ENCODE results near the gene GRAP. TPM values are rescaled to one million over a fixed set of nuclear protein-coding genes. Genes with fewer than 3 reads are reported as not detected.
"Not testable (repeated sequence)": the region's sequence is repeated elsewhere in the genome, so short reads cannot be mapped to it uniquely, and the experiment has no call there.

GRAP gene
- total and polyA plus RNA-seq, 10 of the 15 experiments (the other 5 are each of a cell fraction or from before 2014, with no cell fraction given) = 0.58 to 78.3 (median 36.6) TPM

DNA sequence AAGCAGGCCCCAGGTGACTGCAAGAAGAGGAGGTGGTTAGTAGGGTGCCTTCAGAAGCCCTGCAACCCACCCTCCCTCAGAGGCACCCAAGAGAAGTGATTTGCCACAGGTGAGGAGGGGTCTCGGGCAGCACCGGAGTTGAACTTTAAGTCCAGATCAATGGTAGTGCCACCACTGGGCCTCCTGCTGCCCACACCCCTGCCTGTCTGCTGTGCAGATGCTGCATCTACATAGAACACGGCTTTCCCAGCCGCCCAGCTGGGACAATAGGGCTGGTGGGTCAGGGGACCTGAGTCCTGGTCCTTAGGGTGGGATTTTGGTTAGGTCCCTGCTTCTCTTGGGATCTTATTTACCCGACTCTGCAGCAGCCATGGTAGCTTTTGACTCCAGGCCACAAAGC, 24.6 kb downstream of the GRAP start:
- H3K4me1 ChIP-seq (ENCODE audit: control insufficient read depth, insufficient read depth, low read length) = no peaks in the 10 kb centered on the region
- TF ChIP-seq KAT2A (conservative IDR thresholded peaks at IDR 0.05; ENCODE audit: control insufficient read depth, low read depth, low read length) = no peak
- TF ChIP-seq, protein P1, sequence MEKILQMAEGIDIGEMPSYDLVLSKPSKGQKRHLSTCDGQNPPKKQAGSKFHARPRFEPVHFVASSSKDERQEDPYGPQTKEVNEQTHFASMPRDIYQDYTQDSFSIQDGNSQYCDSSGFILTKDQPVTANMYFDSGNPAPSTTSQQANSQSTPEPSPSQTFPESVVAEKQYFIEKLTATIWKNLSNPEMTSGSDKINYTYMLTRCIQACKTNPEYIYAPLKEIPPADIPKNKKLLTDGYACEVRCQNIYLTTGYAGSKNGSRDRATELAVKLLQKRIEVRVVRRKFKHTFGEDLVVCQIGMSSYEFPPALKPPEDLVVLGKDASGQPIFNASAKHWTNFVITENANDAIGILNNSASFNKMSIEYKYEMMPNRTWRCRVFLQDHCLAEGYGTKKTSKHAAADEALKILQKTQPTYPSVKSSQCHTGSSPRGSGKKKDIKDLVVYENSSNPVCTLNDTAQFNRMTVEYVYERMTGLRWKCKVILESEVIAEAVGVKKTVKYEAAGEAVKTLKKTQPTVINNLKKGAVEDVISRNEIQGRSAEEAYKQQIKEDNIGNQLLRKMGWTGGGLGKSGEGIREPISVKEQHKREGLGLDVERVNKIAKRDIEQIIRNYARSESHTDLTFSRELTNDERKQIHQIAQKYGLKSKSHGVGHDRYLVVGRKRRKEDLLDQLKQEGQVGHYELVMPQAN (conservative IDR thresholded peaks at IDR 0.05) = no peak
- CTCF ChIA-PET = interaction anchor here (1.1 to 1.2 kb wide), 2 partner anchors 62 to 396 kb away, joined by 3 to 4 read pairs; no protein-coding TSS in a partner anchor
- no peaks in the 10 kb centered on the region for H4K20me1 ChIP-seq (ENCODE audit: control insufficient read depth, insufficient read depth)
- no peak overlapping the region for H3K27ac ChIP-seq (ENCODE audit: control insufficient read depth, insufficient read depth)
- H3K79me2 ChIP-seq (ENCODE audit: control insufficient read depth, insufficient read depth, low read length) = no peaks in the 10 kb centered on the region
- POLR2A ChIA-PET = no interaction called here
- SMC1A ChIA-PET (ENCODE audit: uncharacterized antibody, unreplicated experiment) = interaction anchor here (1.4 kb wide), 1 partner anchor 61 kb away, joined by 3 read pairs; no protein-coding TSS in a partner anchor
- intact Hi-C loops (cut with micrococcal nuclease; ENCODE audit: unreplicated experiment) (no loop called here), in situ Hi-C loops (cut with MboI) (no loop called here)
- no peak overlapping the region for H3K4me3 ChIP-seq
- H3K4me2 ChIP-seq (ENCODE audit: control insufficient read depth, insufficient read depth) = no peak overlapping the region
- 76% methylated on average over 5 of the region's 5 CpGs for WGBS (ENCODE audit: insufficient coverage, insufficient replicate concordance, low lambda C conversion rate, missing lambda C conversion rate)
- RAD21 ChIA-PET (ENCODE audit: unreplicated experiment) = interaction anchor here (0.8 kb wide), 1 partner anchor 98 kb away, joined by 3 read pairs; no protein-coding TSS in a partner anchor
- no peaks in the 10 kb centered on the region for H3K9me3 ChIP-seq (replicated peaks; ENCODE audit: control insufficient read depth, insufficient read depth, low read length)
- H3K36me3 ChIP-seq (ENCODE audit: control insufficient read depth in 2 of 2, insufficient read depth in 2 of 2, low read length in 1 of 2) = peaks cover 0 to 15% of the 10 kb centered on the region in 2 experiments; a peak in 3 of 4 replicates
- DNase-seq (ENCODE audit: low read depth, low spot score) (no peak), FAIRE-seq (no peak), ATAC-seq (no peak)
- no peaks in the 10 kb centered on the region for H3K27me3 ChIP-seq (replicated peaks in 1 of 2; ENCODE audit: control insufficient read depth in 2 of 2, insufficient read depth in 2 of 2, low read length in 1 of 2)
- H3K9ac ChIP-seq (ENCODE audit: control insufficient read depth, insufficient read depth, low read length) = no peak overlapping the region
- no peak overlapping the region for H2AFZ ChIP-seq (ENCODE audit: control insufficient read depth, low read depth, low read length)
- BruUV-seq (replicated peaks) = no TSS peak

DNA sequence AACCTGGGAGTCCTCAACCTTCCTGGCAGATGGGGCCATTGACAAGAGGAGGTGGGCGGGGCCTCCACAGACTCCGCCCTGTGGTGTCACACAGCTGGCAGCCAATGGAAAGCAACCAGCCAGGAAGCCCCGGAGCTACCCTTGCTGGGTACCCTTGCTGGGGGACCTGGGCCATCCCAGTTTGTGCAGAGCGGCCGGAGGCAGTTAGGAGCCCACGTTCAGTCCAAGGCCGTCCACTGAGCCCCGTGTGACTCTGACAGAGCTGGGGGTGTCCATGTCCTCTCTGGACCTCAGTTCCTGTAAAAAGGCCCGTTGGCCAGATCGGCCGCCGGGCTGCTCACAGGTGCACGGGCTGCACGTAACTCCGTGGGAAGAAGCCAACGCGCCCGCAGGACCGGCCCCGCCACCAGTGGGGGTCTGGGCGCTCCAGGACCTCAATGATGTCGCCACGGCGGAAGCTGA, 25.1 kb downstream of the GRAP start:
- Histone ChIP-seq H4K20me1 (ENCODE audit: control insufficient read depth, insufficient read depth) (no peaks in the 10 kb centered on the region), H3K79me2 (ENCODE audit: control insufficient read depth, insufficient read depth, low read length) (no peaks in the 10 kb centered on the region), H3K4me3 (no peak overlapping the region), H3K4me1 (ENCODE audit: control insufficient read depth, insufficient read depth, low read length) (no peaks in the 10 kb centered on the region), H2AFZ (ENCODE audit: control insufficient read depth, low read depth, low read length) (no peak overlapping the region), H3K36me3 (ENCODE audit: control insufficient read depth in 2 of 2, insufficient read depth in 2 of 2, low read length in 1 of 2) (peaks cover 0 to 15% of the 10 kb centered on the region in 2 experiments; a peak in 3 of 4 replicates), H3K27me3 (replicated peaks in 1 of 2; ENCODE audit: control insufficient read depth in 2 of 2, insufficient read depth in 2 of 2, low read length in 1 of 2) (no peaks in the 10 kb centered on the region), H3K9me3 (replicated peaks; ENCODE audit: control insufficient read depth, insufficient read depth, low read length) (no peaks in the 10 kb centered on the region), H3K4me2 (ENCODE audit: control insufficient read depth, insufficient read depth) (no peak overlapping the region), H3K9ac (ENCODE audit: control insufficient read depth, insufficient read depth, low read length) (no peak overlapping the region), H3K27ac (ENCODE audit: control insufficient read depth, insufficient read depth) (no peak overlapping the region)
- ATAC-seq (peak; percentile 69), DNase-seq (ENCODE audit: low read depth, low spot score) (no peak), FAIRE-seq (no peak)
- in situ Hi-C loops (cut with MboI) = no loop called here
- ChIA-PET SMC1A (ENCODE audit: uncharacterized antibody, unreplicated experiment) (no interaction called here), CTCF (interaction anchor here (0.6 kb wide), 1 partner anchor 61 kb away, joined by 3 read pairs; no protein-coding TSS in a partner anchor), RAD21 (ENCODE audit: unreplicated experiment) (no interaction called here), POLR2A (no interaction called here)
- intact Hi-C loops (cut with micrococcal nuclease; ENCODE audit: unreplicated experiment) = no loop called here
- 90% methylated on average over 24 of the region's 24 CpGs for WGBS (ENCODE audit: insufficient coverage, insufficient replicate concordance, low lambda C conversion rate, missing lambda C conversion rate)
- TF ChIP-seq STAT1 (conservative IDR thresholded peaks at IDR 0.05) (no peak), NFYB (IDR thresholded peaks at IDR 0.05; ENCODE audit: insufficient read depth, low read depth, low read length) (peak; percentile 39; the same call in 1 of the 2 replicates)
- BruUV-seq (replicated peaks) = no TSS peak

DNA sequence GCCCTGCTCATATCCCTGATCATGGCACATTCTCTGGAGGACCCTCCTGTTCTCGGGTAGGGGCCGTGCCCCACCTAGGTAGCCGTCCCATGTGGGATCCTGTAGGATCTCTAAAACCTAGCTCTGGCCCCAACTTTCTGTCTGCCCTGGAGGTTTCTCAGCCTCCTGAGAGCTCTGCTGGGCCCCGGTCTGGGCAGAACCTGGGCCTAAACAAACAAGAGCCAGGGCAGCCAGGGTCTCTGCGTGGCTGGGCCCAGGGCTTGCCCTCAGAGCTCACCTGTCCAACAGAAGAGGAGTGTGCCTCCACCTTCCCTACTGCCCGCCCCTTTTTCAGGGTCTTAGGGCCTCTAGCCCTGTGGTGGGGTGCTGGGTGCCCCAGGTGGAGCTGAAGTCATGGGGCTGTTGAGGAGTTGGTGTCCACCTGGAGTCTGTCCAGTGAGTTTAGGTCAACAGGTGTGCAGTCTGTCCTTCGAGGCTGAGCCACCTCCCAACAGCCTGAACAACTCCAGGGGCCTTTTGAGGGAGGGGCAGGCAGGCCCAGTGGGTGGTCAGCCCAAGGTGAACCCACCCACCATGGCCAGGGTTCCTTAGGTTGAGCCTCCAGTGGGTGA, 25.6 kb downstream of the GRAP start:
- H3K9ac ChIP-seq (ENCODE audit: control insufficient read depth, insufficient read depth, low read length); H3K4me3 ChIP-seq; ATAC-seq; RAD21 ChIA-PET (ENCODE audit: unreplicated experiment); DNase-seq (ENCODE audit: low read depth, low spot score); H4K20me1 ChIP-seq (ENCODE audit: control insufficient read depth, insufficient read depth); H2AFZ ChIP-seq (ENCODE audit: control insufficient read depth, low read depth, low read length); H3K4me1 ChIP-seq (ENCODE audit: control insufficient read depth, insufficient read depth, low read length); SMC1A ChIA-PET (ENCODE audit: uncharacterized antibody, unreplicated experiment); in situ Hi-C loops (cut with MboI); H3K79me2 ChIP-seq (ENCODE audit: control insufficient read depth, insufficient read depth, low read length); H3K27me3 ChIP-seq (replicated peaks in 1 of 2; ENCODE audit: control insufficient read depth in 2 of 2, insufficient read depth in 2 of 2, low read length in 1 of 2); intact Hi-C loops (cut with micrococcal nuclease; ENCODE audit: unreplicated experiment); H3K4me2 ChIP-seq (ENCODE audit: control insufficient read depth, insufficient read depth); POLR2A ChIA-PET; H3K27ac ChIP-seq (ENCODE audit: control insufficient read depth, insufficient read depth); H3K9me3 ChIP-seq (replicated peaks; ENCODE audit: control insufficient read depth, insufficient read depth, low read length); FAIRE-seq: not testable (repeated sequence)
- 83% methylated on average over 7 of the region's 7 CpGs for WGBS (ENCODE audit: insufficient coverage, insufficient replicate concordance, low lambda C conversion rate, missing lambda C conversion rate)
- peaks cover 0 to 15% of the 10 kb centered on the region in 2 experiments; a peak in 3 of 4 replicates for H3K36me3 ChIP-seq (ENCODE audit: control insufficient read depth in 2 of 2, insufficient read depth in 2 of 2, low read length in 1 of 2)
- CTCF ChIA-PET = interaction anchor here (0.6 kb wide), 1 partner anchor 61 kb away, joined by 3 read pairs; no protein-coding TSS in a partner anchor
- BruUV-seq (replicated peaks) = TSS peak; percentile 24
